IMR-90 (cell line): ENCODE results near the gene IGLL5. TPM values are rescaled to one million over a fixed set of nuclear protein-coding genes. Genes with fewer than 3 reads are reported as not detected.

Source experiments
- ATAC-seq: fragments of 200-7000 bp; cut with Tn5 transposase; 2 replicates; pipeline ENCODE4 v1.9.1; 2020; ENCODE audit warnings: low read depth, mild to moderate bottlenecking, moderate library complexity
- BruUV-seq: library from RNA; stranded (reverse); fragments of 400-500 nt; replicated peaks from 2 replicates; lab custom pipeline; 2021; lab: Mats Ljungman, UMichigan
- CTCF ChIA-PET: fragments of 300-600 bp; formaldehyde crosslinking; extraction: SDS; loops from one replicate; lab custom pipeline; 2021; ENCODE audit warnings: antibody characterized with exemption; lab: Yijun Ruan, JAX
- POLR2A ChIA-PET: fragments of 300-600 bp; sonication (Branson Sonifier 250); formaldehyde crosslinking; loops from one replicate; lab custom pipeline; 2022; ENCODE audit warnings: antibody characterized with exemption; ENCODE audit not compliant: unreplicated experiment; lab: Charles Lee
- DNase-seq: peaks from one replicate; pipeline ENCODE4 v3.0.0; 2013
- H2AFZ ChIP-seq: replicated peaks from 2 replicates; pipeline ENCODE3; 2013; ENCODE audit warnings: low read length, mild to moderate bottlenecking; ENCODE audit not compliant: poor library complexity
- H2AK5ac ChIP-seq: 2 replicates; pipeline ENCODE4 v1.6.1; 2013; ENCODE audit warnings: low read depth, low read length, inconsistent platforms
- H2AK9ac ChIP-seq: replicated peaks from 2 replicates; pipeline ENCODE3; 2013; ENCODE audit warnings: mild to moderate bottlenecking, low read depth, low read length, moderate library complexity; ENCODE audit not compliant: poor library complexity
- H2BK120ac ChIP-seq: 2 replicates; pipeline ENCODE4 v1.6.1; 2013; ENCODE audit warnings: low read depth, low read length, inconsistent platforms
- H2BK15ac ChIP-seq: 3 replicates; pipeline ENCODE4 v1.6.1; 2013; ENCODE audit warnings: low read depth, low read length, inconsistent platforms
- H2BK20ac ChIP-seq: 2 replicates; pipeline ENCODE4 v1.6.1; 2013; ENCODE audit warnings: low read depth, mild to moderate bottlenecking, inconsistent platforms, low read length, moderate library complexity
- H2BK5ac ChIP-seq: 2 replicates; pipeline ENCODE4 v1.6.1; 2013; ENCODE audit warnings: mild to moderate bottlenecking, low read depth, low read length, inconsistent platforms; ENCODE audit not compliant: poor library complexity, severe bottlenecking
- H3K14ac ChIP-seq: replicated peaks from 2 replicates; pipeline ENCODE4 v1.6.1; 2013; ENCODE audit warnings: low read depth, low read length, inconsistent platforms
- H3K18ac ChIP-seq: 2 replicates; pipeline ENCODE4 v1.6.1; 2013; ENCODE audit warnings: low read depth, low read length, control low read depth
- H3K23ac ChIP-seq: 2 replicates; pipeline ENCODE4 v1.6.1; 2013; ENCODE audit warnings: low read depth, low read length, inconsistent platforms
- H3K27ac ChIP-seq: 2 replicates; pipeline ENCODE4 v1.5.1; 2013; ENCODE audit warnings: mild to moderate bottlenecking, control low read depth, low read length; ENCODE audit not compliant: insufficient read depth
- H3K27me3 ChIP-seq: 2 replicates; pipeline ENCODE4 v1.6.1; 2013; ENCODE audit warnings: low read length; ENCODE audit not compliant: control insufficient read depth, insufficient read depth
- H3K36me3 ChIP-seq: 2 replicates; pipeline ENCODE4 v1.6.1; 2013; ENCODE audit warnings: low read length, mixed read lengths; ENCODE audit not compliant: control insufficient read depth, insufficient read depth
- H3K4ac ChIP-seq: 2 replicates; pipeline ENCODE4 v1.6.1; 2013; ENCODE audit warnings: low read depth, low read length, inconsistent platforms
- H3K4me1 ChIP-seq: 2 replicates; pipeline ENCODE4 v1.6.1; 2013; ENCODE audit warnings: low read length, mixed read lengths; ENCODE audit not compliant: control insufficient read depth, insufficient read depth
- H3K4me2 ChIP-seq: 2 replicates; pipeline ENCODE4 v1.6.1; 2013; ENCODE audit warnings: low read depth, mild to moderate bottlenecking, control low read depth, low read length, moderate library complexity
- H3K4me3 ChIP-seq: 2 replicates; pipeline ENCODE4 v1.5.1; 2013; ENCODE audit warnings: low read depth, mild to moderate bottlenecking, control low read depth, low read length, moderate library complexity; ENCODE audit not compliant: insufficient read depth
- H3K56ac ChIP-seq: 2 replicates; pipeline ENCODE4 v1.6.1; 2013; ENCODE audit warnings: low read length, inconsistent platforms; ENCODE audit not compliant: insufficient read depth; ENCODE audit errors: extremely low read depth
- H3K79me1 ChIP-seq, 2 experiments: 2 replicates each; pipeline ENCODE4 v1.6.1; 2013; ENCODE audit warnings: low read length in 2 of 2, inconsistent platforms in 1 of 2, low read depth in 1 of 2
- H3K9ac ChIP-seq: 2 replicates; pipeline ENCODE4 v1.6.1; 2013; ENCODE audit warnings: low read depth, low read length, control low read depth
- H3K9me1 ChIP-seq: 2 replicates; pipeline ENCODE4 v1.6.1; 2013; ENCODE audit warnings: low read length, inconsistent platforms; ENCODE audit not compliant: insufficient read depth
- H3K9me3 ChIP-seq: 2 replicates; pipeline ENCODE4 v1.6.1; 2013; ENCODE audit warnings: low read length; ENCODE audit not compliant: control insufficient read depth, insufficient read depth
- H4K20me1 ChIP-seq: 2 replicates; pipeline ENCODE4 v1.6.1; 2013; ENCODE audit warnings: low read length, inconsistent platforms; ENCODE audit not compliant: insufficient read depth
- H4K5ac ChIP-seq: 2 replicates; pipeline ENCODE4 v1.6.1; 2013; ENCODE audit warnings: mild to moderate bottlenecking, low read depth, low read length, control low read depth
- H4K8ac ChIP-seq, 2 experiments: 2 replicates each; pipeline ENCODE4 v1.6.1; 2013; ENCODE audit warnings: low read depth in 2 of 2, low read length in 2 of 2, control low read depth in 1 of 2, inconsistent platforms in 1 of 2
- H4K91ac ChIP-seq: 2 replicates; pipeline ENCODE4 v1.6.1; 2013; ENCODE audit warnings: low read depth, low read length, inconsistent platforms; ENCODE audit not compliant: insufficient read depth
- BHLHE40 ChIP-seq: fragments of 150-350 bp; IDR thresholded peaks from 2 replicates; pipeline ENCODE4 v1.6.1; 2016; ENCODE audit warnings: mild to moderate bottlenecking, low read depth, low read length
- CEBPB ChIP-seq: IDR thresholded peaks from 2 replicates; pipeline ENCODE4 v1.6.1; 2012; ENCODE audit warnings: low read depth, low read length, improper control_type of control experiment
- CHD1 ChIP-seq: IDR thresholded peaks from 2 replicates; pipeline ENCODE4 v1.6.1; 2012; ENCODE audit warnings: low read depth, low read length, improper control_type of control experiment
- CTCF ChIP-seq: conservative IDR thresholded peaks from 2 replicates; pipeline ENCODE4 v1.5.1; 2012; ENCODE audit warnings: mild to moderate bottlenecking, low read depth, low read length, improper control_type of control experiment
- ELK1 ChIP-seq: fragments of 150-350 bp; IDR thresholded peaks from 2 replicates; pipeline ENCODE4 v1.6.1; 2016; ENCODE audit warnings: low read depth, mild to moderate bottlenecking, low read length, moderate library complexity, borderline replicate concordance
- MAFK ChIP-seq: IDR thresholded peaks from 2 replicates; pipeline ENCODE4 v1.6.1; 2012; ENCODE audit warnings: low read depth, low read length, improper control_type of control experiment
- MAZ ChIP-seq: IDR thresholded peaks from 2 replicates; pipeline ENCODE4 v1.6.1; 2012; ENCODE audit warnings: low read depth, mild to moderate bottlenecking, low read length, improper control_type of control experiment, moderate library complexity, borderline replicate concordance
- POLR2A ChIP-seq: IDR thresholded peaks from 2 replicates; pipeline ENCODE4 v1.6.1; 2012; ENCODE audit warnings: mild to moderate bottlenecking, low read depth, low read length
- RAD21 ChIP-seq: IDR thresholded peaks from 2 replicates; pipeline ENCODE4 v1.6.1; 2012; ENCODE audit warnings: low read length, improper control_type of control experiment
- RCOR1 ChIP-seq: IDR thresholded peaks from 2 replicates; pipeline ENCODE4 v1.6.1; 2012; ENCODE audit warnings: mild to moderate bottlenecking, low read length, improper control_type of control experiment; ENCODE audit not compliant: insufficient replicate concordance
- SMC3 ChIP-seq: fragments of 150-350 bp; IDR thresholded peaks from 2 replicates; pipeline ENCODE4 v1.6.1; 2016; ENCODE audit warnings: low read depth, mild to moderate bottlenecking, antibody characterized with exemption, low read length, moderate library complexity
- USF2 ChIP-seq: fragments of 150-350 bp; IDR thresholded peaks from 2 replicates; pipeline ENCODE4 v1.6.1; 2017; ENCODE audit warnings: mild to moderate bottlenecking, antibody characterized with exemption, low read length, low read depth
- WGBS, 2 experiments: methylation state at CpG; one replicate each; pipeline versions ENCODE4 v1.1.5 to v1.1.7; 2013; ENCODE audit warnings: missing lambda C conversion rate in 2 of 2; ENCODE audit not compliant: insufficient read length in 1 of 2; ENCODE audit errors: extremely low coverage in 2 of 2; 5-methylcytosine and 5-hydroxymethylcytosine counted together
- dilution Hi-C: fragments of 300-500 bp; cut with HindIII; formaldehyde crosslinking; loops from one replicate; pipeline ENCODE4 v1.14.3; 2018; ENCODE audit warnings: low sequenced_read_pairs; ENCODE audit not compliant: unreplicated experiment
- in situ Hi-C: fragments of 300-500 bp; cut with MboI; formaldehyde crosslinking; loops from 3 replicates; pipeline ENCODE4 v1.14.3; 2019; ENCODE audit warnings: low sequenced_read_pairs, inconsistent platforms, mixed read lengths
- intact Hi-C: fragments of 100-400 bp; cut with micrococcal nuclease; formaldehyde crosslinking; loops from 2 replicates; pipeline ENCODE4 v1.10.0; 2022
- polyA plus RNA-seq, 3 experiments: library from polyadenylated mRNA; depleted of rRNA; stranded (reverse); fragments of >200 nt; gene quantifications; 2 replicates each; pipeline ENCODE4 v1.2.3, GENCODE V29; 2012; ENCODE audit warnings: low replicate concordance in 1 of 3
- total RNA-seq: library from RNA; depleted of rRNA; stranded (reverse); fragments of >200 nt; gene quantifications from 2 replicates; pipeline ENCODE4 v1.2.3, GENCODE V29; 2012

Gene IGLL5
- total and polyA plus RNA-seq, 2 of the 4 experiments (the other 2 are of a cell fraction): not detected

GRCh38 chr22:22913989-22914388 lies 26.4 kb downstream of the IGLL5 start:
- no peak overlapping the region for H3K4ac ChIP-seq
- no peaks in the 10 kb centered on the region for H3K9me1 ChIP-seq
- H3K36me3 ChIP-seq: no peaks in the 10 kb centered on the region
- H3K27me3 ChIP-seq: peaks cover 9% of the 10 kb centered on the region
- no peak for DNase-seq
- no peak overlapping the region for H3K56ac ChIP-seq
- H4K20me1 ChIP-seq: no peaks in the 10 kb centered on the region
- no peak overlapping the region for H4K91ac ChIP-seq
- POLR2A ChIA-PET: no interaction called here
- CTCF ChIA-PET: no interaction called here
- in situ Hi-C loops (no loop called here), intact Hi-C loops (no loop called here), dilution Hi-C loops (no loop called here)
- H2AK9ac ChIP-seq: no peak overlapping the region
- no peaks in the 10 kb centered on the region for H3K9me3 ChIP-seq
- no peak overlapping the region for H2BK120ac ChIP-seq
- WGBS, 2 experiments: no CpG with 5 or more reads among the region's 5 CpGs
- no peak overlapping the region for H3K4me3 ChIP-seq
- no peak overlapping the region for H3K14ac ChIP-seq
- no peaks in the 10 kb centered on the region for H3K79me1 ChIP-seq
- H2BK20ac ChIP-seq: no peak overlapping the region
- no peak overlapping the region for H3K27ac ChIP-seq
- H2AK5ac ChIP-seq: no peak overlapping the region
- H3K4me2 ChIP-seq: no peak overlapping the region
- no TSS peak for BruUV-seq
- no peak overlapping the region for H3K9ac ChIP-seq
- no peak overlapping the region for H2BK15ac ChIP-seq
- no peak overlapping the region for H3K23ac ChIP-seq
- H2AFZ ChIP-seq: no peak overlapping the region
- no peak for TF ChIP-seq CEBPB
- no peak for TF ChIP-seq POLR2A
- TF ChIP-seq MAFK: no peak
- no peak for TF ChIP-seq CTCF
- TF ChIP-seq RCOR1: no peak
- TF ChIP-seq SMC3: no peak
- no peak for TF ChIP-seq MAZ
- TF ChIP-seq ELK1: no peak
- TF ChIP-seq CHD1: no peak
- TF ChIP-seq USF2: no peak
- TF ChIP-seq BHLHE40: no peak
- no peak for TF ChIP-seq RAD21
- no peak overlapping the region for H4K5ac ChIP-seq
- H3K18ac ChIP-seq: no peak overlapping the region
- no peak overlapping the region for H4K8ac ChIP-seq
- no peak overlapping the region for H2BK5ac ChIP-seq
- ATAC-seq: no peak
- no peaks in the 10 kb centered on the region for H3K4me1 ChIP-seq
